ENCODE results near the gene SCG2. TPM values are rescaled to one million over a fixed set of nuclear protein-coding genes. Genes with fewer than 3 reads are reported as not detected.
A peak's percentile ranks its signal among the peaks of the same experiment; 100 is the strongest.

SCG2 gene
- total RNA-seq, 1 donor from 2014 or later: 75.1 TPM

DNA sequence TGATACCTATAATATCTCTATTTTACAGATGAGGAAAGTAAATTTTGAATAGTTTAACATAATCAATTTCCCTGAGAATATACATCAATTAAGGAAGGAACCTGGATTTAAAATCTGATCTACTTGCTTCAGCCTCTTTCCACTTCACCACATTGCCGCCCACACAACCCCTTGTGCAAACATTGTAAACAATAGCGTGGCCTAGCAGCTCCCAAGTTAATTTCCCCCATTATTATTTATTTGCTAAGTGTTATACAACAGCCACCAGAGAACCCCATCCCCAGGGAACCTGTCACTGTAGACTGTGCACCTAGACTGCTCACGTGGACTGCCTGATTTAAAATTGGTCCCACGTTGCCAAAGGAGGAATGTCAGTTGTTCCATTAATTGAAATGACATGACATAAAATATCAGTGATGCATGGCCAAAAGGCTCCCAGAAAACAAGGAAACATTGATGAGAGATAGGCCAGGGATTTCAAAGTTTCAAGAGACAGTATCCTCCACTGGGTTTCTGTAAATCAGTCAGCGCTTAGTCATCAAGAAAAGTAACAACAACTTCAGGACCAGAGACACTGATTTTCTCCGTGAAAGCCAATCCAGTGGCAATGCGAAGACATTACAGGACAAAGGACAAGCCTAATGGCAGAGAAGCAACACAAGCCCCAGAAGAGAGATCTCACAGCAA is 41.3 kb downstream of the SCG2 start:
- DNase-seq (ENCODE audit: extremely low spot score, unreplicated experiment): no peak
- Mint-ChIP-seq H3K36me3 (no peaks in the 10 kb centered on the region), H3K27ac (no peak overlapping the region), H3K9me3 (peaks cover 3% of the 10 kb centered on the region), H3K27me3 (peaks cover 4% of the 10 kb centered on the region), H3K4me3 (no peak overlapping the region), H3K4me1 (ENCODE audit: unreplicated experiment) (peaks cover 4% of the 10 kb centered on the region)
- TF ChIP-seq CTCF (conservative IDR thresholded peaks at IDR 0.05): peak; percentile 34

DNA sequence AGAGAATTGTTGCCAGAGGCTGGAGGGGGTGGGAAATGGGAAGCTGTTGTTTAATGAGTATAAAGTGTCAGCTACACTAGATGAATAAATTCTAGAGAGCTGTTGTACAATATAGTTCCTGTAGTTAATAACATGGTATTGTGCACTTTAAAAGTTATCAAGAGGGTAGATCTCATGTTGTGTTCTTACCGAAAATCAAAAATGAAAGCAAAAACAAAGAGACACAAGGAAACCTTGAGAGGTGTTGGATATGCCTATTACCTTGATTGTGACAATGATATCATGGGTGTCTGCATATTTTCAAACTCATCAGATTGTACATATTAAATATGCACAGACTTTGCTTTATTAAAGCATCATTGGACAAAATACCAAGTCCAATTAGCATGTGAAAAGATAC is 43.2 kb downstream of the SCG2 start:
- no peak for DNase-seq (ENCODE audit: extremely low spot score, unreplicated experiment)
- Mint-ChIP-seq H3K4me3 (no peak overlapping the region), H3K27ac (no peak overlapping the region), H3K27me3 (peaks cover 13% of the 10 kb centered on the region), H3K36me3 (no peaks in the 10 kb centered on the region), H3K9me3 (peaks cover 3% of the 10 kb centered on the region), H3K4me1 (ENCODE audit: unreplicated experiment) (peaks cover 4% of the 10 kb centered on the region)
- no peak for TF ChIP-seq CTCF (conservative IDR thresholded peaks at IDR 0.05)

- Mint-ChIP-seq H3K4me3 (no peak overlapping the region), H3K36me3 (no peaks in the 10 kb centered on the region), H3K9me3 (peaks cover 3% of the 10 kb centered on the region), H3K27me3 (peaks cover 16% of the 10 kb centered on the region), H3K4me1 (ENCODE audit: unreplicated experiment) (peaks cover 2% of the 10 kb centered on the region), H3K27ac (no peak overlapping the region)
- DNase-seq (ENCODE audit: extremely low spot score, unreplicated experiment): no peak
- TF ChIP-seq CTCF (conservative IDR thresholded peaks at IDR 0.05): no peak
Observed at GRCh38 chr2:223554923-223555322, 47.2 kb downstream of the SCG2 start.

GRCh38 chr2:223549215-223549614 is 52.9 kb downstream of the SCG2 start:
- no peaks in the 10 kb centered on the region for H3K36me3 Mint-ChIP-seq
- peaks cover 5% of the 10 kb centered on the region for H3K4me1 Mint-ChIP-seq (ENCODE audit: unreplicated experiment)
- DNase-seq (ENCODE audit: extremely low spot score, unreplicated experiment): no peak
- peaks cover 7% of the 10 kb centered on the region for H3K27me3 Mint-ChIP-seq
- H3K4me3 Mint-ChIP-seq: no peak overlapping the region
- peak overlapping the region; percentile 19 for H3K27ac Mint-ChIP-seq
- H3K9me3 Mint-ChIP-seq: no peaks in the 10 kb centered on the region
- no peak for TF ChIP-seq CTCF (conservative IDR thresholded peaks at IDR 0.05)

GRCh38 chr2:223548194-223548593 is 54.0 kb downstream of the SCG2 start:
- Mint-ChIP-seq H3K9me3 (no peaks in the 10 kb centered on the region), H3K4me3 (no peak overlapping the region), H3K27me3 (no peaks in the 10 kb centered on the region), H3K36me3 (no peaks in the 10 kb centered on the region), H3K27ac (no peak overlapping the region), H3K4me1 (ENCODE audit: unreplicated experiment) (peaks cover 5% of the 10 kb centered on the region)
- TF ChIP-seq CTCF (conservative IDR thresholded peaks at IDR 0.05): no peak
- no peak for DNase-seq (ENCODE audit: extremely low spot score, unreplicated experiment)

Other genes with a start within 250 kb of the SCG2 start
- 7.8 and 16.1 TPM in 2 replicates for gene AP1S3, start 235.2 kb upstream of the SCG2 start, total RNA-seq (ENCODE audit: low replicate concordance)

Measured in type B pancreatic cell (in vitro differentiated cells).